ENCODE results near the gene ANKS1A. TPM values are rescaled to one million over a fixed set of nuclear protein-coding genes. Genes with fewer than 3 reads are reported as not detected.

Gene ANKS1A
- total RNA-seq, 4 donors from 2014 or later = 12.1 to 31.8 (median 24.1) TPM

DNA sequence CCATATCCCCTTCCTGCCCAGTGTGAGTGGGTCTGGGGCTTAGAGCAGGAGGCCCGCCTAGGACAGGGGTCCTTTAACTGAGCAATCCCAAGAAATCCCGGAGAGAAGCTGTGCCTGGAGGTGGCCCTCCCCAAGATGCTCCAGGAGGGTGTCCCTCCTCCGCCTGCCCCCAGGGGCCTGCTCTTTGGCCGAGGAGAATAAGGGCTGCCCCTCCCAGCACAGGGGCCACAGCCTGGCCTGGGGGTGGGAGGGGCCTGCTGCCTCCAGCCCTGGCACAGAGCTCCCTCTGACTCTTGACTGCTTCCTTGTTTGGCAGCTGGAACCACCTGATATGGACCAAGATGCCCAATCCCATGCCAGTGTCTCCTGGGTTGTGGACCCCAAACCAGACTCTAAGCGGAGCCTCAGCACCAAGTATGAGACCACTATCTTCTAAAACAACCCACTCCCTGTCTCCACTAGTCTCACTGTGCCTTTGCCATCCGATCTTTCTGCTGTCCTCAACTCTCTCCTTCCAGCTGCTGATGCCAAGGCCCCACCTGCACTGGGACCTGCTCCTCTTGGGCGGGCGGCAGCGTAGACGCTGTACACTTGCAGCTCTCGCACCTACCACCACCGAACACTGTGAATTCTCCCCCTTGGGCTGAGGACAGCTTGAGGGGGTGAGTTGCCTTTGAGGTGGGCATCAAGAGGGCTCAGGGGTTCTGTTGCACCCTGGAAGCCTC, 197.7 kb downstream of the ANKS1A start:
- no peak overlapping the region for H3K4me3 ChIP-seq
- no peak for DNase-seq
- no peaks in the 10 kb centered on the region for H3K9me3 ChIP-seq
- intact Hi-C loops (cut with DNase I; ENCODE audit: low total_unique reads) = no loop called here
- TF ChIP-seq POLR2A (IDR thresholded peaks at IDR 0.05) = no peak
- TF ChIP-seq, protein P1, sequence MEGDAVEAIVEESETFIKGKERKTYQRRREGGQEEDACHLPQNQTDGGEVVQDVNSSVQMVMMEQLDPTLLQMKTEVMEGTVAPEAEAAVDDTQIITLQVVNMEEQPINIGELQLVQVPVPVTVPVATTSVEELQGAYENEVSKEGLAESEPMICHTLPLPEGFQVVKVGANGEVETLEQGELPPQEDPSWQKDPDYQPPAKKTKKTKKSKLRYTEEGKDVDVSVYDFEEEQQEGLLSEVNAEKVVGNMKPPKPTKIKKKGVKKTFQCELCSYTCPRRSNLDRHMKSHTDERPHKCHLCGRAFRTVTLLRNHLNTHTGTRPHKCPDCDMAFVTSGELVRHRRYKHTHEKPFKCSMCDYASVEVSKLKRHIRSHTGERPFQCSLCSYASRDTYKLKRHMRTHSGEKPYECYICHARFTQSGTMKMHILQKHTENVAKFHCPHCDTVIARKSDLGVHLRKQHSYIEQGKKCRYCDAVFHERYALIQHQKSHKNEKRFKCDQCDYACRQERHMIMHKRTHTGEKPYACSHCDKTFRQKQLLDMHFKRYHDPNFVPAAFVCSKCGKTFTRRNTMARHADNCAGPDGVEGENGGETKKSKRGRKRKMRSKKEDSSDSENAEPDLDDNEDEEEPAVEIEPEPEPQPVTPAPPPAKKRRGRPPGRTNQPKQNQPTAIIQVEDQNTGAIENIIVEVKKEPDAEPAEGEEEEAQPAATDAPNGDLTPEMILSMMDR (IDR thresholded peaks at IDR 0.05) = no peak
- no peak overlapping the region for H3K27ac ChIP-seq
- no peaks in the 10 kb centered on the region for H3K36me3 ChIP-seq
- H3K4me1 ChIP-seq = no peaks in the 10 kb centered on the region
- no peaks in the 10 kb centered on the region for H3K27me3 ChIP-seq

DNA sequence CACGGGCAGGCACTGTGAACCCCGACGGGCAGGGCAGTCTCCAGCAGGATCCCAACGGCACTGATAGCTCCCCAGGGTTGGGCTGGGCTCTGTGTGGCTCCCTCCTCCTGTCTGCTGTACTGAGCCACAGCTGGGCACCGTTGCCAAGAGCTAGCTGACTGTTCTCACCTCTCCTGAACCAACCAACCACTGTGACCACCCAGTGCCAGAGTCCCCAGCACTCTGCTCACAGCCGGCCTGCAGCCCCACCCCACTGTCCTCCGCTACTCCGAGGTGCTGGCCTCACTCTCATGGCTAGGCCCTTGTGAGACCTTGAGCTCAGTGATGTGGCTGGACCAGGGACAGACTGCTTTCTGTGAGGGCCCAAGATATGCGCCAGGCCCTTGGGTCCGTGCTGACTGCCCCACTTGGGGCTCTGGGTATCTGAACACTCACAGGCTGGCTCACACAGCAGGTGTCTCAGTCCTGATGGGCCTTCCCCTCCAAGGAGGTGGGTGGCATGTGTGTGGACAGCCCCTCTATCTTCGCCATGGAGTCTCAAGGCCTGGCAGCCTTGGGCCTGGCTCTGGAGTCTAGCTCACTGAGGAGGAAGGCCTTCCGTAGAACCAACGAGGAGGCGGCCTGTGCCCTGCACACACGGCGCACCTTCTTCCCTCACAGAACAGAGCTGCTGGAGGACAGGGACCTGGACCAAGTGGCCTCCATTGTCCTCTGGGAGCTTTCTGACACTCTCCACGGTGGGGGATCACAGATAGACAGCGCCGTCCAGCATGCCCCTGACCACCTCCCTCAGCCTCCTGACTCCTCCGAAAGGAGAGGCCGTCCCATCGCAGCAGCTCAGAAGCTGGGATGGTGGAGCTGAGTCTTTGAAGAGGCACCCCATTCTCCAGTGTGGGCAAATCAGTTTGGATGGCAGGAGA, 198.6 kb downstream of the ANKS1A start:
- no peak for TF ChIP-seq POLR2A (IDR thresholded peaks at IDR 0.05)
- TF ChIP-seq, protein P1 (IDR thresholded peaks at IDR 0.05) = no peak
- Histone ChIP-seq H3K9me3 (no peaks in the 10 kb centered on the region), H3K4me1 (peaks cover 0 to 3% of the 10 kb centered on the region in 2 donors), H3K36me3 (no peaks in the 10 kb centered on the region), H3K4me3 (no peak overlapping the region), H3K27me3 (no peaks in the 10 kb centered on the region), H3K27ac (no peak overlapping the region)
- DNase-seq = peak in 1 of 2 donors; percentile 9
- intact Hi-C loops (cut with DNase I; ENCODE audit: low total_unique reads) = no loop called here

DNA sequence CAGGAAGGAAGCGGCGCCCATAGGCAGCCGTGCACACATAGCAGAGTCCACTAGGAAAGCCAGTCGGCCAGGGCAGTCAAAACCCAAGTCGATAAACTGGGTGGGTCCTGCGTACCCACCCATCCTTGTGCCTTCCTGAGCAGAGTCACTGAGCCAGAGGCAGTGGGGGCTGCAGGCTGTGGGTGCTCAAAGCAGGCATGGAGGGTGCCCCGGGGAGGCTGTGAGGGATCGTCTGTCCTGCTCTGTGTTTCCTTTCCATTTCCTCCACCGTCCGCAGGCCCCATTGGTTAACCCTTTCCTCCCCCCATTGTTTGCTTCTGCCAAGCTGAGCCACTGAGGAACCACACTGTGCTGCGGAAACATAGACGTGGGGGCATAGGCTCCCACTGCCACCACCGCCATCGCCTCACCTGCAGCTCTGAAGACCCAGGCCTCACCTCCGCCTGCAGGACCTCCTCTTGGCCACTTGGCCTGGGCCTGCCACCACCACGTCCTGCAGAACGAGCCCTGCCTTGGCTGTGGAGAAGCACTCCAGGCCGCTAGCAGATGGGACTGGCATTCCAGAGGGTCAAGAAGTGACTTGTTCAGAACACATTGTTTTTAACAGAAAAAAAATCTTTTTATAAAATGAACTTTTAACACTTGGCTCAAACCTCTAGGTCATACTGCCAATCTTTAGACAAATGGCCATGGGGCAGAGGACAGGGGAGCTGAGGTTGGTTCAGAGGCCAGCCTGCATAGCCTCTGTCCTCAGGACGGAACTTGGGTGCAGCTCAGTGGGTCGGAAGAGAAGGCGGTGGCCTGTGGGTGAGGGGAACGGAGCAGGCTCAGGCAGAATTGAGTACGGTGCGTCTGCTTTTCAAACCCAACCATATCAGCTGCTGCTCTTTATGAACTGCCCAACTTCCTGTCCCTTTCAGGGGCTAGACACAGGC, 199.5 kb downstream of the ANKS1A start:
- no peaks in the 10 kb centered on the region for H3K9me3 ChIP-seq
- no peaks in the 10 kb centered on the region for H3K27me3 ChIP-seq
- no peak overlapping the region for H3K27ac ChIP-seq
- peaks cover 0 to 10% of the 10 kb centered on the region in 2 donors for H3K4me1 ChIP-seq
- no peaks in the 10 kb centered on the region for H3K36me3 ChIP-seq
- no peak for TF ChIP-seq POLR2A (IDR thresholded peaks at IDR 0.05)
- TF ChIP-seq, protein P1 (IDR thresholded peaks at IDR 0.05) = no peak
- no peak overlapping the region for H3K4me3 ChIP-seq
- DNase-seq = no peak
- intact Hi-C loops (cut with DNase I; ENCODE audit: low total_unique reads) = no loop called here

DNA sequence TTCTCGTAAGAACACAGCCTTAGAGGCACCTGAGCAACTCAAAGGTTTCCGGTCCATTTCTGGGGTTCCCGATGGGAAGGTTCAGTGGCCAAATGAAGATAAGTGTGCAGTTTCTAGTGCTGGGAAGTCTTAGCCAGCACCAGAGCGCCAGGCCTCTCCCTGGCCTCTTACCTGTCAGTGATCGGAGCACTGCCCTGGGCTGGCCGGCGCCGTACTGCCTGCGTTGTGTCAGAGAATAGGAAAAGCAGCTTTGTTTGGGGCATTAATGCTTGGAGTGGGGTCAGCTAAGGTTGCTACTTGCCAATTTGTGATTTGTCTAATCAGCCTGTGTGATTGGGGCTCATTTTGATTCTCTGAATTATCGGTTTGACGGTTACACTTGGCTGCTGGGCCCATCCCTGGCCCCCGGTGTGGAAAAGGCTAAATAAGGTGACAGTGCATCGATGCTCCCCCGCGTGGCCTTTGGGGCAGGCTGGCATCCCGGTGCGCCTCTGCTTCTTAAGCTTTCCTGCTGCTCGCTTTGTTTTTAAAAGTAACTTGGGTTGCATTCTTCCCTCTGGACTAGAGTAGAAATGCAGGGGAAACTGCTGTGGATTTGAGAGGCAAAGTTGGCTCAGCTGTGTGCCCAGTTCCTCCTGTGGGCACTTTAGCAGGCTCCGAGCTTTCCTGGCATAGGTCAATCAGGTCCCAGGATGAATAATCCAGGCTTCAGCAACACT, 200.3 kb downstream of the ANKS1A start:
- DNase-seq = no peak
- TF ChIP-seq, protein P1 (IDR thresholded peaks at IDR 0.05) = no peak
- no peak for TF ChIP-seq POLR2A (IDR thresholded peaks at IDR 0.05)
- H3K27ac ChIP-seq = no peak overlapping the region
- intact Hi-C loops (cut with DNase I; ENCODE audit: low total_unique reads) = no loop called here
- H3K4me3 ChIP-seq = no peak overlapping the region
- H3K9me3 ChIP-seq = no peaks in the 10 kb centered on the region
- H3K4me1 ChIP-seq = peaks cover 0 to 10% of the 10 kb centered on the region in 2 donors
- H3K27me3 ChIP-seq = no peaks in the 10 kb centered on the region
- no peaks in the 10 kb centered on the region for H3K36me3 ChIP-seq
